ENCODE data around the gene RNF149. TPM values are rescaled to one million over a fixed set of nuclear protein-coding genes. Genes with fewer than 3 reads are reported as not detected.

The RNF149 gene
- total RNA-seq, 1 experiment from 2014 or later, result 96.8 TPM

DNA sequence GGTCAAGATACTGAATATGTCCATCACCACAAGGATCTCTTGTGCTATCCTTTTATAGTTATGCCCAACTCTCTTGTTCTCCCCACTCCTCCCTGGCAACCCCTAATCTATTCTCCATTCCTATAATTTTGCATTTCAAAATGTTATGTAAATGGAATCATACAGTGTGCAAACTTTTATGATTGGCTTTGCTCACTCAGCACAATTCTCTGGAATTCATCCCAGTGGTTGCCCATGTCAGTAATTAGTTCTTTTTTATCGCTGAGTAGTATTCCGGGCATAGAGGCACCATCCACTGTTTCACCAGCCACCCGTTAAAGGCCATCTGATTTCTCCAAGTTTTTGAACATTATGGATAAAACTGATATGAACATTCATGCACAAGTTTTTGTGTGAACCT is 38.4 kb upstream of the RNF149 start:
- Histone ChIP-seq H3K27me3 (replicated peaks; ENCODE audit: control insufficient read depth, insufficient read depth, low read length) (no peaks in the 10 kb centered on the region), H3K4me1 (peaks cover 52% of the 10 kb centered on the region), H3K9me3 (no peaks in the 10 kb centered on the region), H3K4me3 (ENCODE audit: low read depth, low read length) (no peak overlapping the region), H3K36me3 (ENCODE audit: control insufficient read depth, insufficient read depth, low read length) (no peaks in the 10 kb centered on the region)
- TF ChIP-seq, protein P1, sequence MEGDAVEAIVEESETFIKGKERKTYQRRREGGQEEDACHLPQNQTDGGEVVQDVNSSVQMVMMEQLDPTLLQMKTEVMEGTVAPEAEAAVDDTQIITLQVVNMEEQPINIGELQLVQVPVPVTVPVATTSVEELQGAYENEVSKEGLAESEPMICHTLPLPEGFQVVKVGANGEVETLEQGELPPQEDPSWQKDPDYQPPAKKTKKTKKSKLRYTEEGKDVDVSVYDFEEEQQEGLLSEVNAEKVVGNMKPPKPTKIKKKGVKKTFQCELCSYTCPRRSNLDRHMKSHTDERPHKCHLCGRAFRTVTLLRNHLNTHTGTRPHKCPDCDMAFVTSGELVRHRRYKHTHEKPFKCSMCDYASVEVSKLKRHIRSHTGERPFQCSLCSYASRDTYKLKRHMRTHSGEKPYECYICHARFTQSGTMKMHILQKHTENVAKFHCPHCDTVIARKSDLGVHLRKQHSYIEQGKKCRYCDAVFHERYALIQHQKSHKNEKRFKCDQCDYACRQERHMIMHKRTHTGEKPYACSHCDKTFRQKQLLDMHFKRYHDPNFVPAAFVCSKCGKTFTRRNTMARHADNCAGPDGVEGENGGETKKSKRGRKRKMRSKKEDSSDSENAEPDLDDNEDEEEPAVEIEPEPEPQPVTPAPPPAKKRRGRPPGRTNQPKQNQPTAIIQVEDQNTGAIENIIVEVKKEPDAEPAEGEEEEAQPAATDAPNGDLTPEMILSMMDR (IDR thresholded peaks at IDR 0.05; ENCODE audit: insufficient read depth in 1 of 2, low read depth in 1 of 2, low read length in 1 of 2, severe bottlenecking in 1 of 2, unreplicated experiment in 1 of 2), result no peak
- no TSS peak for BruUV-seq (replicated peaks)
- Mint-ChIP-seq H3K36me3 (ENCODE audit: insufficient read depth, unreplicated experiment) (peaks cover 19% of the 10 kb centered on the region), H3K4me3 (ENCODE audit: unreplicated experiment) (no peak overlapping the region), H3K27ac (ENCODE audit: unreplicated experiment) (no peak overlapping the region), H3K4me1 (ENCODE audit: low read depth, unreplicated experiment) (peaks cover 36% of the 10 kb centered on the region), H3K9me3 (ENCODE audit: unreplicated experiment) (no peaks in the 10 kb centered on the region), H3K27me3 (ENCODE audit: insufficient read depth, unreplicated experiment) (no peaks in the 10 kb centered on the region)
- POLR2A ChIA-PET, result no interaction called here
- no peak for DNase-seq
- intact Hi-C loops (cut with micrococcal nuclease; ENCODE audit: unreplicated experiment), result loop anchor here (5.0 kb wide), 1 partner anchor 350 kb away; the partner anchor contains the start of gene MAP4K4
- CTCF ChIA-PET, result interaction anchor here (1.0 kb wide), 1 partner anchor 39 kb away, joined by 3 read pairs; no protein-coding TSS in a partner anchor

DNA sequence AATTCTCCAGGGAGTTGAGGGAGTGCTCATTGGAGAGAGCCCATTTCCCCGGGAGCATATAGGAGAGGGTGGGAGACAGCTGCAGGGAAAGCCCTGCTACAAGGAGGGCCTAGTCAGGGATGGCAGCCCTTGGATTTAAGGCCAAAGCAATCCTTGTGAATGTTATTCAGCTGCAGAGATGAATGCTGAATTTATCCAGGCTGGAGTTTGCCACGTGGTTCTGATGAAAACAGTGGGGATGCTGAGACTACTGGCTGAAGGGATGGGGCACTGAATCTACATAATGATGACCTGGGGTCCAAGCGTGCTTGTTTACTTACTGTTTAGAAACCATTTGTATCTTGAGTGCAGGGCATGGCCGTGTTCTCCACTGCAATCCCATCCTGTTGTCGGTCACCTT is 35.6 kb upstream of the RNF149 start:
- no TSS peak for BruUV-seq (replicated peaks)

DNA sequence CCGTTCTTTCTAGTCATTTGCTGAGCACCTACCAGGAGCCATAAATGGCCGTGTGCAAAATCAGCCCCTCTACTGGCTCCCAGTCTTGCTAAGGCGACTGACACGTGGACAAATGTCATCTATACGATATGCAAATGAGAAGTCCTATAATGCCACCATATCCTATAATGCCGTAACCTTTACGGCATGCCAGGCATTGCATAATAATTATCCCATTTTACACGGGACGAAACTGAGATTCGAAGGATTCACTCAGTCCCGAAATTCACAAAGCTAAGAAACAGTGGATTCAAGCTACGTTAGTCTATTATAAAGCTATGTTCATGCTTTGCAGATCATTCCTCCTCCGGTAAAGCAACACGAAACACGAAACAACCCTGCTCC is 34.1 kb upstream of the RNF149 start:
- Mint-ChIP-seq H3K4me1 (ENCODE audit: low read depth, unreplicated experiment) (peaks cover 44% of the 10 kb centered on the region), H3K27me3 (ENCODE audit: insufficient read depth, unreplicated experiment) (no peaks in the 10 kb centered on the region), H3K27ac (ENCODE audit: unreplicated experiment) (peak overlapping the region; percentile 37), H3K9me3 (ENCODE audit: unreplicated experiment) (no peaks in the 10 kb centered on the region), H3K4me3 (ENCODE audit: unreplicated experiment) (no peak overlapping the region), H3K36me3 (ENCODE audit: insufficient read depth, unreplicated experiment) (peaks cover 6% of the 10 kb centered on the region)
- Histone ChIP-seq H3K4me3 (ENCODE audit: low read depth, low read length) (no peak overlapping the region), H3K27me3 (replicated peaks; ENCODE audit: control insufficient read depth, insufficient read depth, low read length) (no peaks in the 10 kb centered on the region), H3K9me3 (no peaks in the 10 kb centered on the region), H3K4me1 (peaks cover 53% of the 10 kb centered on the region), H3K36me3 (ENCODE audit: control insufficient read depth, insufficient read depth, low read length) (no peaks in the 10 kb centered on the region)
- no peak for DNase-seq
- TF ChIP-seq, protein P1 (IDR thresholded peaks at IDR 0.05; ENCODE audit: insufficient read depth in 1 of 2, low read depth in 1 of 2, low read length in 1 of 2, severe bottlenecking in 1 of 2, unreplicated experiment in 1 of 2), result no peak
- intact Hi-C loops (cut with micrococcal nuclease; ENCODE audit: unreplicated experiment), result loop anchor here (1.0 to 5.0 kb wide), 7 partner anchors 17 to 645 kb away; partner anchors contain the start of genes CREG2 and RNF149
- no TSS peak for BruUV-seq (replicated peaks)
- POLR2A ChIA-PET, result interaction anchor here (1.0 kb wide), 1 partner anchor 44 kb away, joined by 4 read pairs; no protein-coding TSS in a partner anchor
- CTCF ChIA-PET, result interaction anchor here (0.6 to 2.3 kb wide), 22 partner anchors 8 to 531 kb away, joined by 3 to 49 read pairs (median 4); partner anchors contain the start of genes CREG2 and RNF149

More for the DNA sequence above, 35.6 kb upstream of the RNF149 start:
- Histone ChIP-seq H3K27me3 (replicated peaks; ENCODE audit: control insufficient read depth, insufficient read depth, low read length) (no peaks in the 10 kb centered on the region), H3K36me3 (ENCODE audit: control insufficient read depth, insufficient read depth, low read length) (no peaks in the 10 kb centered on the region), H3K9me3 (no peaks in the 10 kb centered on the region), H3K4me3 (ENCODE audit: low read depth, low read length) (no peak overlapping the region), H3K4me1 (peaks cover 53% of the 10 kb centered on the region)
- peak overlapping the region; percentile 37 for H3K27ac Mint-ChIP-seq (ENCODE audit: unreplicated experiment)
- intact Hi-C loops (cut with micrococcal nuclease; ENCODE audit: unreplicated experiment), result loop anchor here (5.0 kb wide), 3 partner anchors 37 to 643 kb away; partner anchors contain the start of gene RNF149
- ChIA-PET CTCF (no interaction called here), POLR2A (no interaction called here)
- H3K4me3 Mint-ChIP-seq (ENCODE audit: unreplicated experiment), result no peak overlapping the region
- no peaks in the 10 kb centered on the region for H3K27me3 Mint-ChIP-seq (ENCODE audit: insufficient read depth, unreplicated experiment)
- no peaks in the 10 kb centered on the region for H3K9me3 Mint-ChIP-seq (ENCODE audit: unreplicated experiment)
- H3K36me3 Mint-ChIP-seq (ENCODE audit: insufficient read depth, unreplicated experiment), result peaks cover 6% of the 10 kb centered on the region
- TF ChIP-seq, protein P1 (IDR thresholded peaks at IDR 0.05; ENCODE audit: insufficient read depth in 1 of 2, low read depth in 1 of 2, low read length in 1 of 2, severe bottlenecking in 1 of 2, unreplicated experiment in 1 of 2), result no peak
- no peak for DNase-seq
- H3K4me1 Mint-ChIP-seq (ENCODE audit: low read depth, unreplicated experiment), result peaks cover 40% of the 10 kb centered on the region
